ENCODE results near the gene RBPJ. TPM values are rescaled to one million over a fixed set of nuclear protein-coding genes. Genes with fewer than 3 reads are reported as not detected.

The RBPJ gene
- total RNA-seq, 1 experiment from 2014 or later = 59.8 TPM

DNA sequence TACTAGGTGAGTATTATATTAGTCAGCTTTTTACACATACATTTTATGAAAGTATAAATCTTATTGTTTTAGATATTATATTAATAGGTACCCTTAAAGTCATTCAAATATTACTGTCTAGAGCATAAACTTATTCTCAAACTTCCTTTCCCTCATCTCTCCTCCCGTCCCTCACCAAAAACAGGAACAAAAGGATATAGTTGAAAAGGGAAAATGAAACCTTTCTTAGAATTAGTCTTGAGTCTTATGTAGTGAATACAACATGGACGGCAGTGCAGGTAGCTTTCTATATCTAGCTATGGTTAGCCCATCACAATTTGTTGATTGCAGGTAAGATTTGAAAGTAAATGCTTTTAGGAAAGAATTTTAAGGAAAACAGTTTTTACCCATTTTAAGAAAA lies 65.6 kb downstream of the RBPJ start:
- no peak overlapping the region for H3K27ac ChIP-seq (ENCODE audit: low read depth, low read length, poor library complexity, severe bottlenecking)
- H3K27me3 ChIP-seq (replicated peaks; ENCODE audit: insufficient read depth, low read depth, low read length, poor library complexity) = no peaks in the 10 kb centered on the region
- TF ChIP-seq, protein P1, sequence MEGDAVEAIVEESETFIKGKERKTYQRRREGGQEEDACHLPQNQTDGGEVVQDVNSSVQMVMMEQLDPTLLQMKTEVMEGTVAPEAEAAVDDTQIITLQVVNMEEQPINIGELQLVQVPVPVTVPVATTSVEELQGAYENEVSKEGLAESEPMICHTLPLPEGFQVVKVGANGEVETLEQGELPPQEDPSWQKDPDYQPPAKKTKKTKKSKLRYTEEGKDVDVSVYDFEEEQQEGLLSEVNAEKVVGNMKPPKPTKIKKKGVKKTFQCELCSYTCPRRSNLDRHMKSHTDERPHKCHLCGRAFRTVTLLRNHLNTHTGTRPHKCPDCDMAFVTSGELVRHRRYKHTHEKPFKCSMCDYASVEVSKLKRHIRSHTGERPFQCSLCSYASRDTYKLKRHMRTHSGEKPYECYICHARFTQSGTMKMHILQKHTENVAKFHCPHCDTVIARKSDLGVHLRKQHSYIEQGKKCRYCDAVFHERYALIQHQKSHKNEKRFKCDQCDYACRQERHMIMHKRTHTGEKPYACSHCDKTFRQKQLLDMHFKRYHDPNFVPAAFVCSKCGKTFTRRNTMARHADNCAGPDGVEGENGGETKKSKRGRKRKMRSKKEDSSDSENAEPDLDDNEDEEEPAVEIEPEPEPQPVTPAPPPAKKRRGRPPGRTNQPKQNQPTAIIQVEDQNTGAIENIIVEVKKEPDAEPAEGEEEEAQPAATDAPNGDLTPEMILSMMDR (conservative IDR thresholded peaks at IDR 0.05; ENCODE audit: low read depth, low read length) = no peak
- TF ChIP-seq EZH2 (IDR thresholded peaks at IDR 0.05; ENCODE audit: borderline replicate concordance, low read depth, low read length, poor library complexity, severe bottlenecking) = no peak
- no peak overlapping the region for H3K4me3 ChIP-seq (ENCODE audit: low read depth, low read length, poor library complexity, severe bottlenecking)
- no TSS peak for BruUV-seq (replicated peaks)
- no peaks in the 10 kb centered on the region for H3K36me3 ChIP-seq (ENCODE audit: insufficient read depth, low read length, poor library complexity, severe bottlenecking)
- H3K4me1 ChIP-seq (ENCODE audit: insufficient read depth, low read length, poor library complexity, severe bottlenecking) = no peaks in the 10 kb centered on the region
- no peaks in the 10 kb centered on the region for H3K9me3 ChIP-seq (ENCODE audit: low read depth, low read length, poor library complexity, severe bottlenecking)
- no peak for DNase-seq (ENCODE audit: low spot score)
- CTCF ChIA-PET = no interaction called here
- intact Hi-C loops (cut with micrococcal nuclease; ENCODE audit: unreplicated experiment) = no loop called here
- POLR2A ChIA-PET (ENCODE audit: low non-redundant PET) = no interaction called here

DNA sequence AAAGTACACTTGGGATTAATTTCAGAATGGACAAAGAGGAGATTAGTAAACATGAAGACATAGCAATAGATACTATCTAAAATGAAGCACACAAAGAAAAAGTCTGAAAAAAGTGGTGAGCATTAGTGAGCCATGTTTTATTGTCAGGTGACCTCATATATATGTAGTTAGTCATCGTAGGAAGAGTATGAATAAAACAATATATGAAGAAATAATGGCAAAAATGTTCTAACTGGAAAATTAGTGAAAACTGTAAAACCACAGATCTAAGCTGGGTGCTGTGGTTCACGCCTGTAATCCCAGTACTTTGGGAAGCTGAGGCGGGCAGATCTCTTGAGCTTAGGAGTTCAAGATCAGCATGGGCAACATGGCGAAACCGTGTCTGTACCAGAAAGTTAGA lies 67.9 kb downstream of the RBPJ start:
- H3K4me1 ChIP-seq (ENCODE audit: insufficient read depth, low read length, poor library complexity, severe bottlenecking) = no peaks in the 10 kb centered on the region
- no peaks in the 10 kb centered on the region for H3K36me3 ChIP-seq (ENCODE audit: insufficient read depth, low read length, poor library complexity, severe bottlenecking)
- H3K27ac ChIP-seq (ENCODE audit: low read depth, low read length, poor library complexity, severe bottlenecking) = no peak overlapping the region
- no peak overlapping the region for H3K4me3 ChIP-seq (ENCODE audit: low read depth, low read length, poor library complexity, severe bottlenecking)
- ChIA-PET CTCF (no interaction called here), POLR2A (ENCODE audit: low non-redundant PET) (no interaction called here)
- TF ChIP-seq, protein P1 (conservative IDR thresholded peaks at IDR 0.05; ENCODE audit: low read depth, low read length) = no peak
- no peak for TF ChIP-seq EZH2 (IDR thresholded peaks at IDR 0.05; ENCODE audit: borderline replicate concordance, low read depth, low read length, poor library complexity, severe bottlenecking)
- BruUV-seq (replicated peaks) = no TSS peak
- no peaks in the 10 kb centered on the region for H3K9me3 ChIP-seq (ENCODE audit: low read depth, low read length, poor library complexity, severe bottlenecking)
- DNase-seq (ENCODE audit: low spot score) = no peak
- intact Hi-C loops (cut with micrococcal nuclease; ENCODE audit: unreplicated experiment) = no loop called here
- no peaks in the 10 kb centered on the region for H3K27me3 ChIP-seq (replicated peaks; ENCODE audit: insufficient read depth, low read depth, low read length, poor library complexity)

DNA sequence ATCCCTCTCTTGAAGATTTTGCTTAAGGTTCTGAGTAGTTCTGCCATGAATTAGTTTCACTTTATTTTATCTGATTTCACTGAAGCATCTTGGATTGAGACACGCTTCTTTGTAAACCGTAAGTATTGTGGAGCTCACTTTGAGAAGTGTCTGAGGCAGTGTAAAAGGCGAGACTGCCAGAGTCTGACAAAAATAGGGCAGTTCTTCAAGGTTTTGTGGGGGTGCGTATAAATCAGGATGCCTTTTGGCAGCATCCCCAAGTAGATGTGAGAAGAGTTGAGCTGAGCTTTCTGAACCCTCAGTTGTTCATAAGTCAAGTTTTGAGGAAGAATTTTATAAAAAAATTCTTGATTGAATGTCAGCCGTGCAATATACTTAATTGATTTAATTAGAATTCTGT lies 76.3 kb downstream of the RBPJ start:
- BruUV-seq (replicated peaks) = no TSS peak
- ChIA-PET CTCF (no interaction called here), POLR2A (ENCODE audit: low non-redundant PET) (no interaction called here)
- Histone ChIP-seq H3K4me3 (ENCODE audit: low read depth, low read length, poor library complexity, severe bottlenecking) (no peak overlapping the region), H3K9me3 (ENCODE audit: low read depth, low read length, poor library complexity, severe bottlenecking) (no peaks in the 10 kb centered on the region), H3K4me1 (ENCODE audit: insufficient read depth, low read length, poor library complexity, severe bottlenecking) (no peaks in the 10 kb centered on the region), H3K36me3 (ENCODE audit: insufficient read depth, low read length, poor library complexity, severe bottlenecking) (no peaks in the 10 kb centered on the region), H3K27ac (ENCODE audit: low read depth, low read length, poor library complexity, severe bottlenecking) (no peak overlapping the region), H3K27me3 (replicated peaks; ENCODE audit: insufficient read depth, low read depth, low read length, poor library complexity) (no peaks in the 10 kb centered on the region)
- intact Hi-C loops (cut with micrococcal nuclease; ENCODE audit: unreplicated experiment) = no loop called here
- DNase-seq (ENCODE audit: low spot score) = no peak
- TF ChIP-seq, protein P1 (conservative IDR thresholded peaks at IDR 0.05; ENCODE audit: low read depth, low read length) = no peak
- no peak for TF ChIP-seq EZH2 (IDR thresholded peaks at IDR 0.05; ENCODE audit: borderline replicate concordance, low read depth, low read length, poor library complexity, severe bottlenecking)
